GM12801 (cell line): ENCODE data around the gene CTNNA2.

Experiments
- TF ChIP-seq, protein P1 (sequence below): IDR thresholded peaks from one replicate; pipeline ENCODE4 v1.5.1; 2011; ENCODE audit warnings: control low read depth; ENCODE audit not compliant: insufficient read length; ENCODE audit errors: extremely low read depth

The CTNNA2 gene

DNA sequence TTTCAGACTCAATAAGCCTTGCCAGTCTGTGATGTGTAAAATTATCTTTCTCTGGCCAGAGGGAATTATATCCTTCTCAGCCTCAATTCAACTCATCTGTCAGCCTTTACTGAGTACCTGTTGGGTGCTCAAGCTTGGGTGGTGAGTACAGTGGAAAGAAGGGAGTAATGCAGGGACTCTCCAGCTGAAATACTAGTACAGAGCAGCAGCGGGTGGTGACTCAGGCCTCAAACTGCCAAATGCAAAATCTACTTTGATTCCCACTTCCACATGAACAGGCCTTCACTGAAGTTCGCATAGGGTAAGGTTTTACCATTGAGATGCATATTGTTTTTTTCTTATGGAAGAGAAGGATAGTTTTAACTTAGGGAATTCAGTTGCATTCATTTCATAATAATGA is 464.9 kb downstream of the CTNNA2 start:
- TF ChIP-seq, protein P1, sequence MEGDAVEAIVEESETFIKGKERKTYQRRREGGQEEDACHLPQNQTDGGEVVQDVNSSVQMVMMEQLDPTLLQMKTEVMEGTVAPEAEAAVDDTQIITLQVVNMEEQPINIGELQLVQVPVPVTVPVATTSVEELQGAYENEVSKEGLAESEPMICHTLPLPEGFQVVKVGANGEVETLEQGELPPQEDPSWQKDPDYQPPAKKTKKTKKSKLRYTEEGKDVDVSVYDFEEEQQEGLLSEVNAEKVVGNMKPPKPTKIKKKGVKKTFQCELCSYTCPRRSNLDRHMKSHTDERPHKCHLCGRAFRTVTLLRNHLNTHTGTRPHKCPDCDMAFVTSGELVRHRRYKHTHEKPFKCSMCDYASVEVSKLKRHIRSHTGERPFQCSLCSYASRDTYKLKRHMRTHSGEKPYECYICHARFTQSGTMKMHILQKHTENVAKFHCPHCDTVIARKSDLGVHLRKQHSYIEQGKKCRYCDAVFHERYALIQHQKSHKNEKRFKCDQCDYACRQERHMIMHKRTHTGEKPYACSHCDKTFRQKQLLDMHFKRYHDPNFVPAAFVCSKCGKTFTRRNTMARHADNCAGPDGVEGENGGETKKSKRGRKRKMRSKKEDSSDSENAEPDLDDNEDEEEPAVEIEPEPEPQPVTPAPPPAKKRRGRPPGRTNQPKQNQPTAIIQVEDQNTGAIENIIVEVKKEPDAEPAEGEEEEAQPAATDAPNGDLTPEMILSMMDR, result no peak

- TF ChIP-seq, protein P1, result no peak
These were observed 467.3 kb downstream of the CTNNA2 start for GRCh38 chr2:79980116-79980515.

GRCh38 chr2:79980816-79981215 is 468.0 kb downstream of the CTNNA2 start:
- TF ChIP-seq, protein P1, result no peak

GRCh38 chr2:79981316-79981715 is 468.5 kb downstream of the CTNNA2 start:
- TF ChIP-seq, protein P1, result no peak

DNA sequence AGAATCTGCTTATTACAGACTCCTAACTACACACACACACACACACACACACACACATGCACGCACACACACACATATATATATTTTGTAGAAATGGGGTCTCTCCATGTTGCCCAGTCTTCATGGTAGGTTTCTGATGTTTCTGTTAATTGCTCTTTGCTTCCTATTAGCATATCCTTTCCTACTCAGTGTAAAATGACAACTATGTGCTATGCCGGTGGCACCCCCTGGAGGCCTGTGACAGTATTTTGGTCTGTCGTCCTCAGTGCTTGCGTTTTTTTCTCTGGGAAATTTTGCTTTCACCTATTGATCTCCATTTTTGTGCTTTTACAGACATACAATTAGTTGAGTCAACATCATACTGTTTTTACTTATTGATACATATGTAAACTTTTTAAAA is 469.6 kb downstream of the CTNNA2 start:
- TF ChIP-seq, protein P1, result no peak

DNA sequence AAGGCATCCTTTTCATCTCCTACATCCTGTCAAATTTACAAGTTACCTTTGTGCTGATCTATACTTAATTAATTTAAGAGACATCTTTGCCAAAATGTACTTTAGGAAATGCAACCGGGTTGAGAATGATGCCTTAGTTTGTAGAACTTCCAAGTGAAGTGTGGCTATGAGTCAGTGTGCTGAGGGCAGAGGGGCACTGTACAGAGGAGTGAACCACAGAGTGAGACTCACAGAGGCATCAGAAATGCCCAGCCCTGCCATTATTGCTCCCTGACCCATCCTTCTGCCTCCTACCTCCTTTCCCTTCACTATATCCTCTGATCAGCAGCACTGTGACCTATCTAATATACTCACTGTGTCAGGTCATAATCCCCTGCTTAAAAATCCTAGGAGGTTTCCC is 471.6 kb downstream of the CTNNA2 start:
- TF ChIP-seq, protein P1, result no peak

DNA sequence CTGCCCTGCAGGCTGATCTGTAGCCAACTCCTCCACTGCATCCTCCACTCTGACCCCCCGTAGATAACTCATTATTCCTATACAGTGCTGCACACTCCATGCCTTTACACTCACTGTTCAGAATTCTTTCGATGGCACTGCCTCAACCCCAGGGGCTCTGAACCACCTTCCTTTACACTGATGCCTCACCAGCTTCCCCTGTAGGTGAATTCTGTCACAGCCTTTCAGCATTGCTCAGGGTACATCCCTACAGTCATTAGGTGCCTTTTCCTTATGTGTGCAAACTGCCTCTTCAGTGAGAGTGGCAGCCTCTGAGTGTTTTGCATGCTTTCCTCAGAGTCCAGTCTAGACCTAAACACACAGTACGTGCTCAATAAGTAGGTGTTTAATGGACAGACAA is 472.3 kb downstream of the CTNNA2 start:
- TF ChIP-seq, protein P1, result no peak

DNA sequence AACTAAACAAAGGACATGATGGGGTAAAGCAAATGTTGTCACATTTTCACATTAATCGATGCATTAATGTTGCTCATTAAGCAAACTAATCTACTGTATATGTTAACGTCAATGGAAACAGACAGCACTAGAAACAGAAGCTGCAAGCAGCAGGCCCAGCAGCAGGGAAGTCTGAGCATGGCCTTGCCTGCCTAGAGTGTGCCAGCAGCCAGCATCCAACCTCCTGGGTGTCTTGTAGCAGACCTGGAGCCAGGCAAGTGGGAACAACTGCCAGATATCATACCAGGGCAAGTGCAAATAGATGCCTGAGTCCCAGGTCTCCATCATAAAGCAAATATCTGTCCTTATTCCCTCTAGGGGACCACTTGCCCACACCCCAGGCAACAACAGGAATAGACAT is 472.7 kb downstream of the CTNNA2 start:
- TF ChIP-seq, protein P1, result no peak
